Epithelial cell of esophagus (primary cell): ENCODE measurements around the gene SLC22A9.
"Not testable (repeated sequence)": the region's sequence is repeated elsewhere in the genome, so short reads cannot be mapped to it uniquely, and the experiment has no call there.

Source experiments
- DNase-seq: peaks from one replicate; pipeline ENCODE4 v3.0.0; 2010; ENCODE audit warnings: low read depth
- H3K4me3 ChIP-seq: 2 replicates; pipeline ENCODE4 v1.5.1; 2011; ENCODE audit warnings: mild to moderate bottlenecking, low read length, control low read depth
- CTCF ChIP-seq: IDR thresholded peaks from 2 replicates; pipeline ENCODE4 v1.5.1; 2011; ENCODE audit warnings: low read depth, mild to moderate bottlenecking, low read length, control low read depth, inconsistent platforms; ENCODE audit not compliant: insufficient read depth; ENCODE audit errors: missing control alignments

SLC22A9 gene

GRCh38 chr11:63369165-63369970, at the start of gene SLC22A9:
Gene SLC22A9, plus strand, starts transcription at chr11:63369785. Its CDS starts 272 bp downstream, at chr11:63370057.
- no peak for DNase-seq
- TF ChIP-seq CTCF, result no peak
- no peak within 1 kb of the TSS for H3K4me3 ChIP-seq

GRCh38 chr11:63321723-63322122, 47.9 kb upstream of the SLC22A9 start:
- TF ChIP-seq CTCF, result no peak
- no peak overlapping the region for H3K4me3 ChIP-seq

GRCh38 chr11:63335089-63335488, 34.5 kb upstream of the SLC22A9 start:
- DNase-seq, result not testable (repeated sequence)

More at GRCh38 chr11:63321723-63322122, 47.9 kb upstream of the SLC22A9 start:
- peak; percentile 8 for DNase-seq

GRCh38 chr11:63337070-63337469, 32.5 kb upstream of the SLC22A9 start:
- no peak for DNase-seq
- H3K4me3 ChIP-seq, result no peak overlapping the region
- no peak for TF ChIP-seq CTCF

More at GRCh38 chr11:63335089-63335488, 34.5 kb upstream of the SLC22A9 start:
- H3K4me3 ChIP-seq, result not testable (repeated sequence)

GRCh38 chr11:63343130-63343529, 26.5 kb upstream of the SLC22A9 start:
- DNase-seq, result no peak
- H3K4me3 ChIP-seq, result no peak overlapping the region
- TF ChIP-seq CTCF, result no peak

GRCh38 chr11:63352144-63352543, 17.4 kb upstream of the SLC22A9 start:
- TF ChIP-seq CTCF, result no peak
- DNase-seq, result no peak
- H3K4me3 ChIP-seq, result no peak overlapping the region

- no peak for TF ChIP-seq CTCF
- no peak overlapping the region for H3K4me3 ChIP-seq
- no peak for DNase-seq
These were observed 7.3 kb upstream of the SLC22A9 start for GRCh38 chr11:63362196-63362793.
